HFF-Myc (cell line): ENCODE data around the gene MEOX1.

Source experiments
- DNase-seq: peaks from one replicate; pipeline ENCODE4 v3.0.0-alpha.2; 2011; ENCODE audit warnings: low read depth; ENCODE audit errors: extremely low read depth
- H3K4me3 ChIP-seq: replicated peaks from 2 replicates; pipeline ENCODE4 v1.5.1; 2011; ENCODE audit warnings: low read depth, mild to moderate bottlenecking, control low read depth, low read length
- TF ChIP-seq, protein P1 (sequence below): IDR thresholded peaks from 2 replicates; pipeline ENCODE4 v1.5.1; 2012; ENCODE audit warnings: mild to moderate bottlenecking, low read depth, low read length, control low read depth; ENCODE audit errors: missing control alignments

The MEOX1 gene

DNA sequence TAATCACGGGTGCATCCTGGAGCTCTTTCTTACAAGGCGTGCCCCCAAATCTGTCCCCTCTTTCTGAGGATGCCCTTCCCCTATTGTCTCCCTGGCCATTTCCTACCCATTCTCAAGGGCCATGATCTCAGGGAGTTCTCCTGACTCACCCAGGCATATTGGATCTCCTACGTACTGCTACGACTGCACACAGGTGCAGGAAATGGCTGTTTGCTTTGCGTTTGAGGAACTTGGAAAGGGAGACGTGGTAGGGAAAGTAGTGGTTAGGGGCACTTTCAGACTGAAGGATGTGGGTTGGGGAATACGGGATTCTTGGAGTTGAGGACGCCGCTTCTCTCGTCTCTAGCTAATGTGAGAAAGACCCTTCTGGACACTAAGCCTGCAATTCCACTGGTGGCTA, 18.7 kb upstream of the MEOX1 start:
- DNase-seq = no peak
- no peak overlapping the region for H3K4me3 ChIP-seq
- TF ChIP-seq, protein P1, sequence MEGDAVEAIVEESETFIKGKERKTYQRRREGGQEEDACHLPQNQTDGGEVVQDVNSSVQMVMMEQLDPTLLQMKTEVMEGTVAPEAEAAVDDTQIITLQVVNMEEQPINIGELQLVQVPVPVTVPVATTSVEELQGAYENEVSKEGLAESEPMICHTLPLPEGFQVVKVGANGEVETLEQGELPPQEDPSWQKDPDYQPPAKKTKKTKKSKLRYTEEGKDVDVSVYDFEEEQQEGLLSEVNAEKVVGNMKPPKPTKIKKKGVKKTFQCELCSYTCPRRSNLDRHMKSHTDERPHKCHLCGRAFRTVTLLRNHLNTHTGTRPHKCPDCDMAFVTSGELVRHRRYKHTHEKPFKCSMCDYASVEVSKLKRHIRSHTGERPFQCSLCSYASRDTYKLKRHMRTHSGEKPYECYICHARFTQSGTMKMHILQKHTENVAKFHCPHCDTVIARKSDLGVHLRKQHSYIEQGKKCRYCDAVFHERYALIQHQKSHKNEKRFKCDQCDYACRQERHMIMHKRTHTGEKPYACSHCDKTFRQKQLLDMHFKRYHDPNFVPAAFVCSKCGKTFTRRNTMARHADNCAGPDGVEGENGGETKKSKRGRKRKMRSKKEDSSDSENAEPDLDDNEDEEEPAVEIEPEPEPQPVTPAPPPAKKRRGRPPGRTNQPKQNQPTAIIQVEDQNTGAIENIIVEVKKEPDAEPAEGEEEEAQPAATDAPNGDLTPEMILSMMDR = no peak

DNA sequence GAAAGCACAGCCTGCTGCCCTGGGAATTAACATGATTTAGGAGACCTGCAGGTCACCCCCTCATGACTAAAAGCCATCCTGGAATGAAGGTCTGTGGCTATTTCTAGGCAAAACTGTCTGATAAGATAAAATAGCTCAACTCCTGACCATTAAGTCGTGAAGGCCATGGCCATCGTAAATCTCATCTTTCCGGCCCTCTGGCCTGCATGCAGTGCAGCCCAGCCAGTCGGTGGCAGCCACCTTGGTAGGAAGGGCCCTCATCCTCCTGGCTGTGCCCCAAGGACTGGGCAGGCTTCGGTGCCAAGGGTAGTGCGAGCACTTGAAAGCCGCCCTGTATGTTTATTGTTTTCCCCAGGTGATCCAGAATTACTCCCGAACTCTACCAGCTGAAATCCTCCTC, 18.2 kb upstream of the MEOX1 start:
- no peak overlapping the region for H3K4me3 ChIP-seq
- TF ChIP-seq, protein P1 = no peak
- DNase-seq = no peak

DNA sequence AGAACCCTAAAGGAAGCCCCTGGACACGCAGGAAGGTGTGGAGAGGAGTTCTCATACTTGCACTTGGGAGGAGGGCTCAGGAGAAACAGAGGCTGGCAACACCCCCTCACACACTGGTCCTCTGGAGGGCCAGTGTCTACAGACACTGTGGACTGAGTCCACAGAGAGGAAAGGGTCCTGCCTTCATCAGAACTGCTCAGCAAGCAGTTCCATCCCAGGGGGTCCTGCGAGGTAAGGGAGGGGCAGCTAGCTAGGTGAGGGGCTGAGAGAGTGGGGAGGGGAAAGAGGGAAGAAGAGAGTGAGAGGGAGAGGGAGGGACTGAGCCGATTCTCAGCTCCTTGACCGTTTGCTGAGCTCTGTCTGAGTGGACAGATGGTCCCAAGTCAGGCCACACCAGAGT, 17.7 kb upstream of the MEOX1 start:
- TF ChIP-seq, protein P1 = no peak
- no peak overlapping the region for H3K4me3 ChIP-seq
- no peak for DNase-seq

DNA sequence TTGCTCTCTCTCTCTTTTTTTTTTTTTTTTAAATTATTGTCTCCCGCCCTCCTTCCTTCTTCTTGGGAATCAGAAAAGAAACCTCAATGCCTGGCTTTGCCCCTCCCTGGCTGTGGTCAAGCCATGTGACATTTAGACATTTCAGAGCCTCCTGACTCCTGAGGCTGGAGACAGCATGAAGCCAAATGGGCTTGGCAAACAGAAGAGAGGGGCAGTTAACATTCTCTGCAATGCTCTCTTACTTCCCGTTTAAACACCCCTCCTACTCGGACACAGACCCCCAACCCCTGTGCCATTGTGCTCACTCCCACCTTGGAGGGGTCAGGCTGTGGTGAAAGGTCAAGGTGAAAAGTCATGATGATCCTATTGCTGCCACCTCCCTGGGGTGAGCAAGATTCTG, 14.7 kb upstream of the MEOX1 start:
- DNase-seq = no peak
- no peak overlapping the region for H3K4me3 ChIP-seq
- TF ChIP-seq, protein P1 = no peak

DNA sequence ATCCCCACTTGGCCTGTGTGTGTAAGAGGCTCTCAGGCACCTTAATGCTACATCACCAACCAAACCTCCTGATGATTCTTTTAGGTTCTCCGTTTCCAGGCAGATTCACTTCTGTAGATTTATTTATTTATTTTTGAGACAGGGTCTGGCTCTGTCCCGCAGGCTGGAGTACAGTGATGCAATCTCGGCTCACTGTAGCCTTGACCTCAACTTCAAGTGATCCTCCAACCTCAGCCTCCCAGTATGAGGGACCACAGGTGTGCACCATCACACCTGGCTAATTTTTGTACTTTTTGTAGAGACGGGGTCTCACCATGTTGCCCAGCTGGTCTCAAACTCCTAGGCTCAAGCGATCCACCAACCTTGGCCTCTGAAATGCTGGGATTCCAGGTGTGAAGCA, 12.7 kb upstream of the MEOX1 start:
- TF ChIP-seq, protein P1 = no peak
- DNase-seq = no peak
- no peak overlapping the region for H3K4me3 ChIP-seq

DNA sequence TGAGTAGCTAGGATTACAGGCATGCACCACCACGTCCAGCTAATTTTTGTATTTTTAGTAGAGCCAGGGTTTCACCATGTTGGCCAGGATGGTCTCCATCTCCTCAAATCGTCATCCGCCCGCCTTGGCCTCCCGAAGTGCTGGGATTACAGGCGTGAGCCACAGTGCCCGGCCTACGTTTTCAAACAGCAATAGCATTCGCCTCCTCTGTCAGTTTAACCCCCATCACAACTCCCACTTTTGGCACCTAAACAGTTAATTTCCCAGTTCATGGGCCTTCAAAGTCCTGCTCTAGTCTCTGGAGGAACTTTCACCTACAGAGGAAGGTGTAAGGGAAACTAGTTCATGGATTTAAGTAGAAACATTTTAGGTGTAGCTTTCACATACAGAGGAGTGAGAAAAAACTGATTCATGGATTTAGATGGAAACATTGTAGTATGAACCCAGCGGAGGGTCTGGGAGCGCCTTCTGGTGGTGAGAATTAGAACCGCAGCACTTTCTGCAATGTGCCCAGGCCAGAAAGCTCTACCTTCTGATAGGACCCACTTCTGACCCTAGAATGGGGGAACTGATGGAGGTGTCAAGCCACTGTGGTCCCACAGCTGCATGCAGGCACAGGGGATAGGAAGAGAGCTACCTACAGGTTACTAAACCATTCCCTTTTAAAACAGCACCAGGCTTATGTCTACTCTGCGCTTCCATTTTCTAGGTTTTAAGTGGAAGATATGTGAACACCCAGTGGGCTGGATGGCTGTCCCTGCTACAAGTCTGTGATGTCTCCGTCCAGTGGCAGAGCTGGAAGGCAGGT, 12.0 kb upstream of the MEOX1 start:
- DNase-seq = no peak
- TF ChIP-seq, protein P1 = peak; percentile 96
- no peak overlapping the region for H3K4me3 ChIP-seq
